Nephron progenitor cell (in vitro differentiated cells): ENCODE measurements around the gene BTN3A1.
"Not testable (repeated sequence)": the region's sequence is repeated elsewhere in the genome, so short reads cannot be mapped to it uniquely, and the experiment has no call there.

ENCODE experiments used
- DNase-seq: peaks from one replicate; pipeline ENCODE4 v3.0.0; 2021
- H3K27ac Mint-ChIP-seq: 2 replicates; pipeline ENCODE4 v1.8.0; 2021; ENCODE audit warnings: mild to moderate bottlenecking, moderate library complexity, mixed read lengths
- H3K27me3 Mint-ChIP-seq: 2 replicates; pipeline ENCODE4 v1.8.0; 2021; ENCODE audit warnings: mild to moderate bottlenecking, low read depth, mixed read lengths; ENCODE audit not compliant: poor library complexity
- H3K36me3 Mint-ChIP-seq: 2 replicates; pipeline ENCODE4 v1.8.0; 2021; ENCODE audit warnings: low read depth, mixed read lengths
- H3K4me1 Mint-ChIP-seq: 2 replicates; pipeline ENCODE4 v1.8.0; 2021; ENCODE audit warnings: mixed read lengths
- H3K4me3 Mint-ChIP-seq: 2 replicates; pipeline ENCODE4 v1.8.0; 2021; ENCODE audit warnings: mild to moderate bottlenecking, moderate library complexity, mixed read lengths
- H3K9me3 Mint-ChIP-seq: 2 replicates; pipeline ENCODE4 v1.8.0; 2021; ENCODE audit warnings: mild to moderate bottlenecking, moderate library complexity, mixed read lengths
- TF ChIP-seq, protein P1 (sequence below): fragments of 200-600 bp; sonication (generic); IDR thresholded peaks from 2 replicates; pipeline ENCODE4 v1.5.0; 2021; ENCODE audit warnings: antibody characterized with exemption

BTN3A1 gene

DNA sequence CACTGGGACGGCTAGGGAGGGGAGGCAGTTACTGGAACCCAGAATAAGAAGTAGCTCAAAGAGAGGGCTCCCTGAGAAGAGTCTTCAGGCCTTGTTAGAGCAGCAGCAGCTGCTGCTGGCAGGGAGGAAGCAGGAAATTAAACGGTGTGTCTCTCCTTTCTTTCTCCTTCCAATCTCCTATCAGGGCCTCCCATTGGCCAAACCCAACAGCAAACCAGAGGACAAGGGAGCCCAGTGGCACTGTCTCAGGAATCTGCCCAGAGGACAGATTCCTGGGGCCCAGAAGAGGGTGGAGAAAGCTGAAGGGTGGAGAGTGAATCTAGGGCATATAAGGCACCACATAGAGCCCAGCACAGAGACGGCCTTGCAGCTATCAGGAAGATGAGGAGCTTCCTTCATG, 10.2 kb downstream of the BTN3A1 start:
- DNase-seq = no peak
- Mint-ChIP-seq H3K27me3 (peaks cover 3% of the 10 kb centered on the region), H3K9me3 (peaks cover 10% of the 10 kb centered on the region), H3K4me1 (peaks cover 21% of the 10 kb centered on the region), H3K4me3 (no peak overlapping the region), H3K27ac (no peak overlapping the region), H3K36me3 (peaks cover 3% of the 10 kb centered on the region)
- TF ChIP-seq, protein P1, sequence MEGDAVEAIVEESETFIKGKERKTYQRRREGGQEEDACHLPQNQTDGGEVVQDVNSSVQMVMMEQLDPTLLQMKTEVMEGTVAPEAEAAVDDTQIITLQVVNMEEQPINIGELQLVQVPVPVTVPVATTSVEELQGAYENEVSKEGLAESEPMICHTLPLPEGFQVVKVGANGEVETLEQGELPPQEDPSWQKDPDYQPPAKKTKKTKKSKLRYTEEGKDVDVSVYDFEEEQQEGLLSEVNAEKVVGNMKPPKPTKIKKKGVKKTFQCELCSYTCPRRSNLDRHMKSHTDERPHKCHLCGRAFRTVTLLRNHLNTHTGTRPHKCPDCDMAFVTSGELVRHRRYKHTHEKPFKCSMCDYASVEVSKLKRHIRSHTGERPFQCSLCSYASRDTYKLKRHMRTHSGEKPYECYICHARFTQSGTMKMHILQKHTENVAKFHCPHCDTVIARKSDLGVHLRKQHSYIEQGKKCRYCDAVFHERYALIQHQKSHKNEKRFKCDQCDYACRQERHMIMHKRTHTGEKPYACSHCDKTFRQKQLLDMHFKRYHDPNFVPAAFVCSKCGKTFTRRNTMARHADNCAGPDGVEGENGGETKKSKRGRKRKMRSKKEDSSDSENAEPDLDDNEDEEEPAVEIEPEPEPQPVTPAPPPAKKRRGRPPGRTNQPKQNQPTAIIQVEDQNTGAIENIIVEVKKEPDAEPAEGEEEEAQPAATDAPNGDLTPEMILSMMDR = no peak

DNA sequence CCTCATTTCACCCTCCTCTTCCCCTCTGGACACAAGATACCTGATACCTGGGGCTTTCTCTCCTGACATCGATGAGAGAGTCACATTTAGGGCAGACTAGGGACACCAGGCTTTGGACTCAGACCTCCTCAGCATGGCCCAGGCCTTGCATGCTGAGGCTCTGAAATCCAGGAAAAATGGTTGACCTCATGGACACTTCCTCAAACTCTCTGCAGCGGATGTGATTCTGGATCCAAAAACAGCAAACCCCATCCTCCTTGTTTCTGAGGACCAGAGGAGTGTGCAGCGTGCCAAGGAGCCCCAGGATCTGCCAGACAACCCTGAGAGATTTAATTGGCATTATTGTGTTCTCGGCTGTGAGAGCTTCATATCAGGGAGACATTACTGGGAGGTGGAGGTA, 10.9 kb downstream of the BTN3A1 start:
- DNase-seq = no peak
- H3K4me3 Mint-ChIP-seq = no peak overlapping the region
- H3K27ac Mint-ChIP-seq = no peak overlapping the region
- H3K9me3 Mint-ChIP-seq = peaks cover 17% of the 10 kb centered on the region
- peaks cover 14% of the 10 kb centered on the region for H3K4me1 Mint-ChIP-seq
- H3K36me3 Mint-ChIP-seq = peaks cover 8% of the 10 kb centered on the region
- TF ChIP-seq, protein P1 = no peak
- H3K27me3 Mint-ChIP-seq = peaks cover 3% of the 10 kb centered on the region

DNA sequence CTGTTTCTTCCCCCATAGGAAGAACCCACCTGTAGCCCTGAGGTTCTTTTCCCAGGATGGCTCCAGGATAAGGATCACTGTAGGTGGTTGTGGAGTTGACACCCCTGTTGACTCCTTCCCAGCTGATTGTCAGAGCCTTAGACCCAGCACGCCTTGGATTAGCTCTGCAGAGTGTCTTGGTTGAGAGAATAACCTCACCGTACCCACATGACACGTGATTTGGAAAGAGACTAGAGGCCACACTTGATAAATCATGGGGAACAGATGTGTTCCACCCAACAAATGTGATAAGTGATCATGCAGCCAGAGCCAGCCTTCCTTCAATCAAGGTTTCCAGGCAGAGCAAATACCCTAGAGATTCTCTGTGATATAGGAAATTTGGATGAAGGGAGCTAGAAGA, 12.2 kb downstream of the BTN3A1 start:
- peaks cover 13% of the 10 kb centered on the region for H3K4me1 Mint-ChIP-seq
- no peak overlapping the region for H3K27ac Mint-ChIP-seq
- H3K36me3 Mint-ChIP-seq = peaks cover 15% of the 10 kb centered on the region
- DNase-seq = no peak
- H3K4me3 Mint-ChIP-seq = no peak overlapping the region
- TF ChIP-seq, protein P1 = no peak
- peaks cover 29% of the 10 kb centered on the region for H3K9me3 Mint-ChIP-seq
- H3K27me3 Mint-ChIP-seq = peaks cover 5% of the 10 kb centered on the region

DNA sequence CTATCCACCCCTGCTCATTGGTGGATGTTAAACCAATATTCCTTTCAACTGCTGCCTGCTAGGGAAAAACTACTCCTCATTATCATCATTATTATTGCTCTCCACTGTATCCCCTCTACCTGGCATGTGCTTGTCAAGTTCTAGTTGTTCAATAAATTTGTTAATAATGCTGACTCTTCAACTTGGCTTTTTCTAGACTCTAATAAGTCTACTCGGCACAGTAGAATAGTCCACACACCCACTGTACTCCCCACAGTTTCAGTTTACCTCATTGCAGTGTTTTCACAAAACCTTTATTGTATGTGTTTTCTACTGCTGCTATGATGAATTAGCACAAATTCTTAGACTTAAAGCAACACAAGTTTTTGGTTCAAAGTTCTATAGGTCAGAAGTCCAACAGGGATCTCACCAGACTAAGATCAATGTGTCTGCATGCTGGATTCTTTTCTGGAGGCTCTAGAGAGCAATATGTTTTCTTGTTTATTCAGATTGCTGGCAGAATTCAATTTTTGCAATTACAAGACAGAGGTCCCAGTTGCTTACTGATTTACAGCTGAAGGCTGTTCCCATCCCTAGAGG, 13.1 kb downstream of the BTN3A1 start:
- TF ChIP-seq, protein P1 = no peak
- H3K36me3 Mint-ChIP-seq = peaks cover 15% of the 10 kb centered on the region
- peaks cover 2% of the 10 kb centered on the region for H3K27me3 Mint-ChIP-seq
- H3K4me1 Mint-ChIP-seq = peaks cover 13% of the 10 kb centered on the region
- no peak for DNase-seq
- no peak overlapping the region for H3K27ac Mint-ChIP-seq
- H3K9me3 Mint-ChIP-seq = peaks cover 29% of the 10 kb centered on the region
- no peak overlapping the region for H3K4me3 Mint-ChIP-seq

DNA sequence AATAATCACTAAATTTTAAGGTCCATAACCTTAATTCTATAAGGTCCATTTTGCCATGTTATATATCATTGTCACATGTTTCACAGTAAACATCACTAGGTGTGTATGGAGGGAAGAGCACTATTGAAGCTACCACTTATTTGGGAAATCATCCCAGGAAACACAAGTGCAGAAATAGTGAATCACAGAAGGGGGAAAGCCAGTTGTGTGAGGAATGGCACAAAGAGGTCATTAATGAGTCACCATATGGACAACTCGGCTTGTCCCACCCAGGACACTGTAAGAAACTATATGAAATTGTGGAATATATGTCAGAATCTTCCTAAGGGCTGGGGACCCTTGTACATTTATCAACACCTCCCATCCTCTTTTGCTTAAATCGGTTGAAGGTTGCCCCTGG, 13.7 kb downstream of the BTN3A1 start:
- TF ChIP-seq, protein P1 = no peak
- peaks cover 15% of the 10 kb centered on the region for H3K36me3 Mint-ChIP-seq
- no peak overlapping the region for H3K27ac Mint-ChIP-seq
- H3K9me3 Mint-ChIP-seq = peaks cover 29% of the 10 kb centered on the region
- no peak overlapping the region for H3K4me3 Mint-ChIP-seq
- DNase-seq = no peak
- peaks cover 13% of the 10 kb centered on the region for H3K4me1 Mint-ChIP-seq
- H3K27me3 Mint-ChIP-seq = peaks cover 2% of the 10 kb centered on the region

DNA sequence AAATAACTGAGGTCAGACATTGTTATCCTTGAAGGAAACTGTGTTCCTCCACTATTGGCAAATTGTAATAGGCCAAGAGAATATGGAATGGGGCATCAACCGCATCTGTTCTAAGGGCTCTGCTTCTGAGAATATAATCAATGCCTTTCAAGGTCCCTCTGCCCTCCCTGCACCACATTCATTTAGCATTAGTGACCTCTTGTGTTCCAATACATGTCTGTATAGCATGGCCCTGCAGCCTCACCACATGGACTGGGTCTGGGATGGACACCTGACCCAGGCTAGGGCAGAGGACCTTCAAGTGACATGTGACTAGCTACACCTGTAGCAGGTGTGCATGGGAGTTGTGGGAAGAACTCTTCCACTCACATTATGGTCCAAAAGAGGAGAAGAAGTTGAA, 14.2 kb downstream of the BTN3A1 start:
- H3K4me1 Mint-ChIP-seq = peaks cover 13% of the 10 kb centered on the region
- peaks cover 2% of the 10 kb centered on the region for H3K27me3 Mint-ChIP-seq
- H3K27ac Mint-ChIP-seq = no peak overlapping the region
- peaks cover 15% of the 10 kb centered on the region for H3K36me3 Mint-ChIP-seq
- peaks cover 29% of the 10 kb centered on the region for H3K9me3 Mint-ChIP-seq
- H3K4me3 Mint-ChIP-seq = no peak overlapping the region
- no peak for DNase-seq
- TF ChIP-seq, protein P1 = no peak

DNA sequence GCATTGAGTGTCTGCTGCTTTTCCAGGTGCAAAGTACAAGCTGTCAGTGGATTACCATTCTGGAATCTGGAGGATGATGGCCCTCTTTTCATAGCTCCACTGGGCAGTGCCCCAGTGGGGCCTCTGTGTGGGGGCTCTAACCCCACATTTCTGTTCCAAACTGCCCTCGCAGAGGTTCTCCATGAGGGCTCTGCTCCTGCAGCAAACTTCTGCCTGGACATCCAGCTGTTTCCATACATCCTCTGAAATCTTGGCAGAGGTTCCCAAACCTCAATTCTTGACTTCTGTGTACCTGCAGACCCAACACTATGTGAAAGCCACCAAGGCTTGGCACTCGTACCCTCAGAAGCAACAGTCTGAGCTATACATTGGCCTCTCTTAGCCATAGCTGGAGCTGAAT, 16.0 kb downstream of the BTN3A1 start:
- peaks cover 29% of the 10 kb centered on the region for H3K9me3 Mint-ChIP-seq
- not testable (repeated sequence) for H3K27me3 Mint-ChIP-seq, H3K27ac Mint-ChIP-seq, H3K4me3 Mint-ChIP-seq, H3K4me1 Mint-ChIP-seq, DNase-seq
- H3K36me3 Mint-ChIP-seq = peaks cover 20% of the 10 kb centered on the region

DNA sequence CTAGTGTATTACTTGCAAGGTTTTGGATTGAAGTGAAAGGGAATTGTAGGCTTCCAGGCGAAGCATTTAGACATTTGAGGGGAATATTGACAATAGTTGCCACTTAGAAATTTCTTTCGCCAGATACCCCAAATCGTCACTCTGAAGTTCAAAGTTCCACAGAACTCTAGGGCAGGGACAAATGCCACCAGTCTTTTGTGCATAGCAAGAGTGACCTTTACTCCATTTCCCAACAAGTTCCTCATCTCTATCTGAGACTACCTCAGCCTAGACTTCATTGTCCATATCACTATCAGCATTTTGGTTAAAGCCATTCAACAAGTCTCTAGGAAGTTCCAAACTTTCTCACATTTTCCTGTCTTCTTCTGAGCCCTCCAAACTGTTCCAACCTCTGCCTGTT, 16.7 kb downstream of the BTN3A1 start:
- not testable (repeated sequence) for H3K4me3 Mint-ChIP-seq, DNase-seq, H3K27me3 Mint-ChIP-seq, H3K27ac Mint-ChIP-seq, H3K4me1 Mint-ChIP-seq
- Mint-ChIP-seq H3K36me3 (peaks cover 27% of the 10 kb centered on the region), H3K9me3 (peaks cover 29% of the 10 kb centered on the region)
